ENCODE results near the gene EFNA4. TPM values are rescaled to one million over a fixed set of nuclear protein-coding genes. Genes with fewer than 3 reads are reported as not detected.

Gene EFNA4
- total RNA-seq, 1 experiment from 2014 or later, result 36.7 TPM

GRCh38 chr1:155052439-155053395 lies 10.8 kb upstream of the EFNA4 start:
- TF ChIP-seq EZH2phosphoT487 (IDR thresholded peaks at IDR 0.05; ENCODE audit: borderline replicate concordance, low read length) (no peak), EZH2 (IDR thresholded peaks at IDR 0.05; ENCODE audit: low read length, unreplicated experiment) (no peak), CTCF (conservative IDR thresholded peaks at IDR 0.05; ENCODE audit: low read depth, low read length) (peak; percentile 78)
- peak overlapping the region; percentile 95 for H3K4me3 ChIP-seq (ENCODE audit: low read length)
- no TSS peak for BruUV-seq (replicated peaks)
- H3K79me2 ChIP-seq (ENCODE audit: low read length), result peaks cover 35% of the 10 kb centered on the region
- peaks cover 8% of the 10 kb centered on the region for H3F3A ChIP-seq (ENCODE audit: low read length, unreplicated experiment)
- H2AFZ ChIP-seq (ENCODE audit: low read length), result peak overlapping the region; percentile 28; the same call in 1 of the 2 replicates
- peaks cover 39% of the 10 kb centered on the region for H3K36me3 ChIP-seq (ENCODE audit: low read depth, low read length)
- no peaks in the 10 kb centered on the region for H3K9me3 ChIP-seq (ENCODE audit: low read length)
- no peaks in the 10 kb centered on the region for H3K9me2 ChIP-seq (replicated peaks; ENCODE audit: low read length)
- peak; percentile 30 for ATAC-seq
- no peaks in the 10 kb centered on the region for H3K27me3 ChIP-seq (ENCODE audit: low read length)
- H3K4me1 ChIP-seq (ENCODE audit: insufficient read depth, low read length), result peaks cover 33% of the 10 kb centered on the region
- peak overlapping the region; percentile 87 for H3K9ac ChIP-seq (ENCODE audit: low read length)
- intact Hi-C loops (cut with micrococcal nuclease), result loop anchor here (5.0 kb wide), 1 partner anchor 35 kb away; no protein-coding TSS in a partner anchor
- peak overlapping the region; percentile 99 for H3K4me2 ChIP-seq (ENCODE audit: low read length)
- DNase-seq, result peak; percentile 51
- ChIA-PET POLR2A (ENCODE audit: unreplicated experiment) (interaction anchor here (0.6 to 0.7 kb wide), 2 partner anchors 25 to 33 kb away, joined by 12 to 27 read pairs; no protein-coding TSS in a partner anchor), CTCF (interaction anchor here (0.5 to 3.4 kb wide), 4 partner anchors 9 to 293 kb away, joined by 3 to 41 read pairs (median 4); no protein-coding TSS in a partner anchor)
- H4K20me1 ChIP-seq (ENCODE audit: low read length), result peaks cover 3% of the 10 kb centered on the region; the same call in 1 of the 2 replicates
- peak overlapping the region; percentile 67 for H3K27ac ChIP-seq (ENCODE audit: low read length)

GRCh38 chr1:155053531-155054105 lies 9.9 kb upstream of the EFNA4 start:
- no TSS peak for BruUV-seq (replicated peaks)
- Histone ChIP-seq H3K9ac (ENCODE audit: low read length) (no peak overlapping the region), H3K9me2 (replicated peaks; ENCODE audit: low read length) (no peaks in the 10 kb centered on the region), H3K9me3 (ENCODE audit: low read length) (no peaks in the 10 kb centered on the region), H3F3A (ENCODE audit: low read length, unreplicated experiment) (peaks cover 8% of the 10 kb centered on the region), H4K20me1 (ENCODE audit: low read length) (peaks cover 3% of the 10 kb centered on the region; the same call in 1 of the 2 replicates), H3K4me3 (ENCODE audit: low read length) (peak overlapping the region; percentile 95), H3K27me3 (ENCODE audit: low read length) (no peaks in the 10 kb centered on the region), H3K4me2 (ENCODE audit: low read length) (peak overlapping the region; percentile 99), H3K27ac (ENCODE audit: low read length) (peak overlapping the region; percentile 67), H2AFZ (ENCODE audit: low read length) (no peak overlapping the region), H3K36me3 (ENCODE audit: low read depth, low read length) (peaks cover 47% of the 10 kb centered on the region), H3K4me1 (ENCODE audit: insufficient read depth, low read length) (peaks cover 33% of the 10 kb centered on the region), H3K79me2 (ENCODE audit: low read length) (peaks cover 35% of the 10 kb centered on the region)
- ChIA-PET CTCF (interaction anchor here (0.5 to 3.4 kb wide), 4 partner anchors 8 to 388 kb away, joined by 3 to 41 read pairs (median 6); no protein-coding TSS in a partner anchor), POLR2A (ENCODE audit: unreplicated experiment) (interaction anchor here (0.6 kb wide), 2 partner anchors 24 to 585 kb away, joined by 4 to 12 read pairs; no protein-coding TSS in a partner anchor)
- ATAC-seq (no peak), DNase-seq (no peak)
- intact Hi-C loops (cut with micrococcal nuclease), result loop anchor here (5.0 kb wide), 1 partner anchor 36 kb away; no protein-coding TSS in a partner anchor
- TF ChIP-seq EZH2phosphoT487 (IDR thresholded peaks at IDR 0.05; ENCODE audit: borderline replicate concordance, low read length), result no peak
- TF ChIP-seq EZH2 (IDR thresholded peaks at IDR 0.05; ENCODE audit: low read length, unreplicated experiment), result no peak
- TF ChIP-seq CTCF (conservative IDR thresholded peaks at IDR 0.05; ENCODE audit: low read depth, low read length), result no peak

Data from PC-3 (cell line).